ENCODE data around the gene SLC49A3. TPM values are rescaled to one million over a fixed set of nuclear protein-coding genes. Genes with fewer than 3 reads are reported as not detected.

Gene SLC49A3
- total and polyA plus RNA-seq, 2 of the 4 experiments (the other 2 are of a cell fraction): under 0.01 to 0.32 TPM

DNA sequence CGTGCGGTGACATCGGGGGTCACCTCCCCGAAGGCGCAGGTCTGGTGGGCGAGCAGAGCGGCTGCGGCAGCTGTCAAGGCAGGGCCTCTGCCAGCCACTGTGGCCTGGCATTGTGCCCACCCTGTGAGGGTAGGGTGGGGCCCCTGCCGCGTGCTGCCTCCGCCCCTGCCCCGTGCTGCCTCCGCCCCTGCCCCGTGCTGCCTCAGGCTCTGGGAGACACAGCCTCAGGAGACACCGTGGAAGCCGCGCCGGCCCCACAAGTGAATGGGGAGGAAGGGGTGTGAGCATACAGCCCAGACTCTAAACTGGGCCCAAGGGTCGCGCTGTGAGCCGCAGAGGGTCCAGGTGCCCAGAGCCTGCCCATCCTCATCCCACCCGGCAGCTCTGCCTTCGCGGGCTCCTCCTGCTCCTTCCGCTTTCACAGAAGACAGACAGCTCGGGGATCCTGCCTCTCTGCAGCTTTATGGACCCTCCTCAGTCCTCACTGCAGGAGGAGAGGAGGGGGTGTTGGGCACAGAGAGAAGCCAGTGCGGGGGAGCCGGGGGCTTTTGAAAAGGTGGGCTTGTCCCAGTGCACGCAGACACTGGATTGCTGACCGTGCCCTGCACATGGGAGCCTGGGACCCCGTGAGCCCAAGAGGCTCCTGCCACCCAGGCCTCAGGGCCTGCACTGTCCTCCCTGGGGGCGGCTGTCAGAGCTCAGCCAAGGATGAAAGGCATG lies 44.1 kb upstream of the SLC49A3 start:
- CTCF ChIA-PET: no interaction called here

More for the DNA sequence above, 44.1 kb upstream of the SLC49A3 start:
- Histone ChIP-seq H3K9me3 (ENCODE audit: control insufficient read depth, insufficient read depth, low read length) (no peaks in the 10 kb centered on the region), H4K91ac (ENCODE audit: insufficient read depth, low read depth, low read length) (no peak overlapping the region), H3K4me2 (ENCODE audit: low read depth, low read length) (no peak overlapping the region), H2BK5ac (ENCODE audit: low read depth, low read length, poor library complexity, severe bottlenecking) (no peak overlapping the region), H3K79me1 (ENCODE audit: low read depth in 1 of 2, low read length in 2 of 2) (peaks cover 15 to 37% of the 10 kb centered on the region in 2 experiments), H3K4me3 (ENCODE audit: insufficient read depth, low read depth, low read length) (no peak overlapping the region), H4K5ac (ENCODE audit: low read depth, low read length) (no peak overlapping the region), H4K8ac (ENCODE audit: low read depth in 2 of 2, low read length in 2 of 2) (no peak overlapping the region), H3K9ac (ENCODE audit: low read depth, low read length) (no peak overlapping the region), H2AK9ac (replicated peaks; ENCODE audit: low read depth, low read length, poor library complexity) (no peak overlapping the region), H2AFZ (replicated peaks; ENCODE audit: low read length, poor library complexity) (no peak overlapping the region), H3K23ac (ENCODE audit: low read depth, low read length) (no peak overlapping the region), H2BK20ac (ENCODE audit: low read depth, low read length) (no peak overlapping the region), H3K36me3 (ENCODE audit: control insufficient read depth, insufficient read depth, low read length) (peaks cover 54% of the 10 kb centered on the region), H3K18ac (ENCODE audit: low read depth, low read length) (no peak overlapping the region), H2BK15ac (ENCODE audit: low read depth, low read length) (no peak overlapping the region), H2BK120ac (ENCODE audit: low read depth, low read length) (no peak overlapping the region), H3K9me1 (ENCODE audit: insufficient read depth, low read length) (no peaks in the 10 kb centered on the region), H3K27me3 (ENCODE audit: control insufficient read depth, insufficient read depth, low read length) (no peaks in the 10 kb centered on the region), H3K4me1 (ENCODE audit: control insufficient read depth, insufficient read depth, low read length) (no peaks in the 10 kb centered on the region), H3K27ac (ENCODE audit: insufficient read depth, low read length) (no peak overlapping the region), H2AK5ac (ENCODE audit: low read depth, low read length) (no peak overlapping the region), H3K4ac (ENCODE audit: low read depth, low read length) (no peak overlapping the region), H3K14ac (replicated peaks; ENCODE audit: low read depth, low read length) (no peak overlapping the region), H3K56ac (ENCODE audit: extremely low read depth, insufficient read depth, low read length) (no peak overlapping the region), H4K20me1 (ENCODE audit: insufficient read depth, low read length) (peaks cover 34% of the 10 kb centered on the region)
- no peak for DNase-seq
- 93% methylated on average over 13 of the region's 32 CpGs; no CpG with 5 or more reads in 1 of the 2 experiments for WGBS, 2 experiments (ENCODE audit: extremely low coverage in 2 of 2, insufficient read length in 1 of 2)
- dilution Hi-C loops (cut with HindIII; ENCODE audit: low sequenced_read_pairs, unreplicated experiment): no loop called here
- BruUV-seq (replicated peaks): no TSS peak
- TF ChIP-seq MAZ (IDR thresholded peaks at IDR 0.05; ENCODE audit: borderline replicate concordance, low read depth, low read length) (no peak), MAFK (IDR thresholded peaks at IDR 0.05; ENCODE audit: low read depth, low read length) (no peak), RFX5 (IDR thresholded peaks at IDR 0.05; ENCODE audit: low read depth, low read length) (no peak), FOS (IDR thresholded peaks at IDR 0.05; ENCODE audit: low read depth, low read length) (no peak), RAD21 (IDR thresholded peaks at IDR 0.05; ENCODE audit: low read length) (no peak), ELK1 (IDR thresholded peaks at IDR 0.05; ENCODE audit: borderline replicate concordance, low read depth, low read length) (no peak), NFE2L2 (IDR thresholded peaks at IDR 0.05; ENCODE audit: low read depth, low read length) (no peak), BHLHE40 (IDR thresholded peaks at IDR 0.05; ENCODE audit: low read depth, low read length) (no peak), CHD1 (IDR thresholded peaks at IDR 0.05; ENCODE audit: low read depth, low read length) (no peak), USF2 (IDR thresholded peaks at IDR 0.05; ENCODE audit: low read depth, low read length) (no peak)
- intact Hi-C loops (cut with micrococcal nuclease): no loop called here
- POLR2A ChIA-PET (ENCODE audit: unreplicated experiment): no interaction called here
- in situ Hi-C loops (cut with MboI; ENCODE audit: low sequenced_read_pairs): no loop called here
- no peak for ATAC-seq (ENCODE audit: low read depth)
